Neural cell (in vitro differentiated cells): ENCODE results near the gene STIM1. TPM values are rescaled to one million over a fixed set of nuclear protein-coding genes. Genes with fewer than 3 reads are reported as not detected.

ENCODE experiments used
- H2AFZ ChIP-seq: fragments of 200-600, 300-800 bp; sonication (generic), shearing (Covaris generic); 2 replicates; pipeline ENCODE4 v1.6.0; 2014; ENCODE audit warnings: low read depth, mild to moderate bottlenecking, antibody characterized with exemption, low read length, moderate library complexity
- H3F3A ChIP-seq: fragments of 200-600 bp; shearing (Covaris generic); 2 replicates; pipeline ENCODE4 v1.6.1; 2016; ENCODE audit warnings: mild to moderate bottlenecking, moderate library complexity, mixed read lengths, antibody characterized with exemption, low read length; ENCODE audit not compliant: insufficient read depth, poor library complexity, severe bottlenecking
- H3K27ac ChIP-seq: fragments of 200-600, 300-800 bp; sonication (generic), shearing (Covaris generic); 2 replicates; pipeline ENCODE4 v1.5.1; 2014; ENCODE audit warnings: mild to moderate bottlenecking, low read length, moderate library complexity
- H3K27me3 ChIP-seq: fragments of 300-800, 200-600 bp; sonication (generic), shearing (Covaris generic); 2 replicates; pipeline ENCODE4 v1.6.0; 2014; ENCODE audit warnings: mild to moderate bottlenecking, low read depth, low read length, moderate library complexity; ENCODE audit not compliant: insufficient read depth
- H3K36me3 ChIP-seq: fragments of 300-800, 200-600 bp; sonication (generic), shearing (Covaris generic); 2 replicates; pipeline ENCODE4 v1.5.1; 2014; ENCODE audit warnings: mild to moderate bottlenecking, antibody characterized with exemption, low read length, moderate library complexity; ENCODE audit not compliant: insufficient read depth
- H3K4me2 ChIP-seq: fragments of 300-800, 200-600 bp; sonication (generic), shearing (Covaris generic); 2 replicates; pipeline ENCODE4 v1.6.0; 2014; ENCODE audit warnings: mild to moderate bottlenecking, low read length
- H3K4me3 ChIP-seq: fragments of 300-800, 200-600 bp; sonication (generic), shearing (Covaris generic); 2 replicates; pipeline ENCODE4 v1.5.1; 2014; ENCODE audit warnings: mild to moderate bottlenecking, low read length, moderate library complexity
- H3K79me2 ChIP-seq: fragments of 200-600 bp; shearing (Covaris generic); replicated peaks from 2 replicates; pipeline ENCODE4 v1.6.0; 2014; ENCODE audit warnings: mild to moderate bottlenecking, low read length, moderate library complexity; ENCODE audit not compliant: insufficient read depth
- H3K9ac ChIP-seq: fragments of 300-800, 200-600 bp; sonication (generic), shearing (Covaris generic); 2 replicates; pipeline ENCODE4 v1.6.1; 2016; ENCODE audit warnings: mild to moderate bottlenecking, low read length, mixed read lengths
- H3K9me2 ChIP-seq: fragments of 200-600 bp; shearing (Covaris generic); 2 replicates; pipeline ENCODE4 v1.6.1; 2016; ENCODE audit warnings: mild to moderate bottlenecking, low read length, mixed read lengths; ENCODE audit not compliant: insufficient read depth
- H3K9me3 ChIP-seq: fragments of 200-600, 300-800 bp; sonication (generic), shearing (Covaris generic); 2 replicates; pipeline ENCODE4 v1.6.1; 2016; ENCODE audit warnings: mild to moderate bottlenecking, mixed run types, low read length, moderate library complexity, mixed read lengths
- H4K20me1 ChIP-seq: fragments of 200-600 bp; shearing (Covaris generic); 2 replicates; pipeline ENCODE4 v1.6.1; 2016; ENCODE audit warnings: mild to moderate bottlenecking, mixed run types; ENCODE audit not compliant: insufficient read depth
- CTCF ChIP-seq: fragments of 450-650 bp; IDR thresholded peaks from 2 replicates; pipeline ENCODE4 v1.5.1; 2014; ENCODE audit warnings: antibody characterized with exemption, mild to moderate bottlenecking, moderate library complexity; ENCODE audit not compliant: poor library complexity, severe bottlenecking
- EP300 ChIP-seq: fragments of 450-650 bp; conservative IDR thresholded peaks from 2 replicates; pipeline ENCODE4 v1.6.1; 2014; ENCODE audit warnings: antibody characterized with exemption, mild to moderate bottlenecking, moderate library complexity; ENCODE audit not compliant: poor library complexity, severe bottlenecking
- EZH2 ChIP-seq: fragments of 200-600, 300-800 bp; shearing (Covaris generic), sonication (generic); IDR thresholded peaks from 2 replicates; pipeline ENCODE4 v1.6.1; 2014; ENCODE audit warnings: antibody characterized with exemption, low read length, borderline replicate concordance, mild to moderate bottlenecking; ENCODE audit not compliant: insufficient read depth, poor library complexity, severe bottlenecking
- MXI1 ChIP-seq: fragments of 450-650 bp; conservative IDR thresholded peaks from 2 replicates; pipeline ENCODE4 v1.6.1; 2014; ENCODE audit warnings: antibody characterized with exemption, mild to moderate bottlenecking; ENCODE audit not compliant: poor library complexity, severe bottlenecking
- POLR2AphosphoS5 ChIP-seq: IDR thresholded peaks from 2 replicates; pipeline ENCODE4 v1.6.1; 2012
- RAD21 ChIP-seq: fragments of 450-650 bp; conservative IDR thresholded peaks from 2 replicates; pipeline ENCODE4 v1.6.1; 2014; ENCODE audit warnings: antibody characterized with exemption, mild to moderate bottlenecking, moderate library complexity
- REST ChIP-seq: IDR thresholded peaks from 2 replicates; pipeline ENCODE4 v1.6.1; 2012; ENCODE audit warnings: borderline replicate concordance
- SMC3 ChIP-seq: fragments of 450-650 bp; conservative IDR thresholded peaks from 2 replicates; pipeline ENCODE4 v1.6.1; 2014; ENCODE audit warnings: antibody characterized with exemption, mild to moderate bottlenecking, moderate library complexity; ENCODE audit not compliant: poor library complexity
- TAF1 ChIP-seq: IDR thresholded peaks from 2 replicates; pipeline ENCODE4 v1.6.1; 2012; ENCODE audit warnings: low read depth
- polyA plus RNA-seq: library from polyadenylated mRNA; depleted of rRNA; stranded (reverse); fragments of >200 nt; gene quantifications from 2 replicates; pipeline ENCODE4 v1.2.3, GENCODE V29; 2014

Gene STIM1
- polyA plus RNA-seq, 1 donor from 2014 or later: 14.5 TPM

- H3K79me2 ChIP-seq: peaks cover 27% of the 10 kb centered on the region
- peak overlapping the region; percentile 87 for H2AFZ ChIP-seq
- H3K27me3 ChIP-seq: no peaks in the 10 kb centered on the region
Measured at GRCh38 chr11:4093519-4094347, 238.3 kb downstream of the STIM1 start.

More at GRCh38 chr11:4093519-4094347, 238.3 kb downstream of the STIM1 start:
- Histone ChIP-seq H3F3A (no peaks in the 10 kb centered on the region), H3K9me3 (no peaks in the 10 kb centered on the region), H4K20me1 (no peaks in the 10 kb centered on the region), H3K27ac (peak overlapping the region; percentile 92), H3K36me3 (no peaks in the 10 kb centered on the region), H3K9me2 (no peaks in the 10 kb centered on the region), H3K4me3 (peak overlapping the region; percentile 93), H3K4me2 (peak overlapping the region; percentile 77), H3K9ac (peak overlapping the region; percentile 88)
- TF ChIP-seq EZH2: no peak
- no peak for TF ChIP-seq POLR2AphosphoS5
- no peak for TF ChIP-seq EP300
- no peak for TF ChIP-seq SMC3
- TF ChIP-seq TAF1: no peak
- TF ChIP-seq REST: no peak
- TF ChIP-seq CTCF: no peak
- TF ChIP-seq RAD21: no peak
- no peak for TF ChIP-seq MXI1
